Measurements from ENCODE around the gene SOBP.

GRCh38 chr6:107491760-107492660 lies 2.1 kb downstream of the SOBP start:
- TF ChIP-seq CTCF (conservative IDR thresholded peaks at IDR 0.05 in 1 of 2, IDR thresholded peaks at IDR 0.05 in 1 of 2; ENCODE audit: low read depth in 1 of 2, low read length in 2 of 2) (no peak), EZH2 (IDR thresholded peaks at IDR 0.05; ENCODE audit: low read length, missing control alignments) (no peak)
